CD4-positive, alpha-beta T cell treated with Interleukin-15 for 4 hours (primary cell): ENCODE results near the gene EML1.
A peak's percentile ranks its signal among the peaks of the same experiment; 100 is the strongest.

Experiments used
- DNase-seq: peaks from one replicate; pipeline ENCODE4 v3.0.0-alpha.2; 2020; ENCODE audit warnings: low spot score

EML1 gene

GRCh38 chr14:99966912-99967311, 173.7 kb downstream of the EML1 start:
- DNase-seq = no peak

GRCh38 chr14:99968191-99968920, 175.1 kb downstream of the EML1 start:
- DNase-seq = no peak

GRCh38 chr14:99968941-99969340, 175.7 kb downstream of the EML1 start:
- no peak for DNase-seq

- DNase-seq = no peak
Measured at GRCh38 chr14:99969673-99970322, 176.6 kb downstream of the EML1 start.

GRCh38 chr14:99971087-99971940, 178.1 kb downstream of the EML1 start:
- peak; percentile 69 for DNase-seq

GRCh38 chr14:99971941-99972747, 178.9 kb downstream of the EML1 start:
- no peak for DNase-seq

GRCh38 chr14:99972748-99973466, 179.7 kb downstream of the EML1 start:
- DNase-seq = no peak

- no peak for DNase-seq
Measured at GRCh38 chr14:99975190-99975589, 182.0 kb downstream of the EML1 start.

- no peak for DNase-seq
Measured at GRCh38 chr14:99976021-99976420, 182.8 kb downstream of the EML1 start.

- DNase-seq = no peak
Measured at GRCh38 chr14:99976681-99977080, 183.5 kb downstream of the EML1 start.

- DNase-seq = no peak
Measured at GRCh38 chr14:99980299-99980698, 187.1 kb downstream of the EML1 start.

GRCh38 chr14:99981806-99982205, 188.6 kb downstream of the EML1 start:
- DNase-seq = no peak

GRCh38 chr14:99982537-99983250, 189.5 kb downstream of the EML1 start:
- peak; percentile 76 for DNase-seq

GRCh38 chr14:99983251-99984015, 190.2 kb downstream of the EML1 start:
- no peak for DNase-seq

- no peak for DNase-seq
Measured at GRCh38 chr14:99984036-99984435, 190.8 kb downstream of the EML1 start.

- no peak for DNase-seq
Measured at GRCh38 chr14:99986396-99986795, 193.2 kb downstream of the EML1 start.

- DNase-seq = no peak
Measured at GRCh38 chr14:99989032-99989431, 195.8 kb downstream of the EML1 start.

GRCh38 chr14:99990268-99991170, 197.3 kb downstream of the EML1 start:
- DNase-seq = no peak

- DNase-seq = no peak
Measured at GRCh38 chr14:99991331-99991730, 198.1 kb downstream of the EML1 start.
